NCI-H1092 (cell line): ENCODE measurements around the gene KRTAP12-4.
"Not testable (repeated sequence)": the region's sequence is repeated elsewhere in the genome, so short reads cannot be mapped to it uniquely, and the experiment has no call there.

Experiments used
- DNase-seq: peaks from one replicate; lab custom pipeline; 2025; lab: John Stamatoyannopoulos, UW

The KRTAP12-4 gene

GRCh38 chr21:44656868-44657267 lies 2.4 kb upstream of the KRTAP12-4 start:
- DNase-seq, result no peak

GRCh38 chr21:44653656-44654575 lies 543 bp downstream of the KRTAP12-4 start:
- peak; percentile 20 for DNase-seq

GRCh38 chr21:44653123-44653522 lies 1.3 kb downstream of the KRTAP12-4 start:
- no peak for DNase-seq

- no peak for DNase-seq
Observed at GRCh38 chr21:44650973-44651675, 3.3 kb downstream of the KRTAP12-4 start.

GRCh38 chr21:44650265-44650972 lies 4.0 kb downstream of the KRTAP12-4 start:
- DNase-seq, result no peak

- DNase-seq, result no peak
Observed at GRCh38 chr21:44649521-44650100, 4.8 kb downstream of the KRTAP12-4 start.

GRCh38 chr21:44648557-44649311 lies 5.7 kb downstream of the KRTAP12-4 start:
- no peak for DNase-seq

GRCh38 chr21:44647222-44647552 lies 7.3 kb downstream of the KRTAP12-4 start:
- DNase-seq, result peak; percentile 12

- not testable (repeated sequence) for DNase-seq
Observed at GRCh38 chr21:44646366-44647221, 7.9 kb downstream of the KRTAP12-4 start, which contains the start of gene KRTAP10-11. Gene KRTAP10-11, plus strand, starts transcription at chr21:44646414. Its CDS starts 45 bp downstream, at chr21:44646459.

- no peak for DNase-seq
Observed at GRCh38 chr21:44644878-44645277, 9.6 kb downstream of the KRTAP12-4 start.

GRCh38 chr21:44643741-44644310 lies 10.6 kb downstream of the KRTAP12-4 start:
- no peak for DNase-seq

GRCh38 chr21:44640761-44641160 lies 13.7 kb downstream of the KRTAP12-4 start:
- no peak for DNase-seq

- no peak for DNase-seq
Observed at GRCh38 chr21:44639331-44639655, 15.2 kb downstream of the KRTAP12-4 start.

GRCh38 chr21:44638506-44639330 lies 15.7 kb downstream of the KRTAP12-4 start:
- not testable (repeated sequence) for DNase-seq

GRCh38 chr21:44637851-44638348 lies 16.6 kb downstream of the KRTAP12-4 start:
- not testable (repeated sequence) for DNase-seq

GRCh38 chr21:44637018-44637850 lies 17.2 kb downstream of the KRTAP12-4 start, which contains the start of gene KRTAP10-10:
Gene KRTAP10-10, plus strand, starts transcription at chr21:44637356. Its CDS starts 62 bp downstream, at chr21:44637418.
- DNase-seq, result no peak

- no peak for DNase-seq
Observed at GRCh38 chr21:44636209-44637017, 18.0 kb downstream of the KRTAP12-4 start.
